HG03432 (cell line): ENCODE data around the gene SPOCK1.

Experiments used
- ATAC-seq: cut with Tn5 transposase; IDR thresholded peaks from one replicate; pipeline ENCODE4 v1.9.1; 2021; ENCODE audit warnings: mild to moderate bottlenecking, moderate library complexity; ENCODE audit not compliant: unreplicated experiment

SPOCK1 gene

DNA sequence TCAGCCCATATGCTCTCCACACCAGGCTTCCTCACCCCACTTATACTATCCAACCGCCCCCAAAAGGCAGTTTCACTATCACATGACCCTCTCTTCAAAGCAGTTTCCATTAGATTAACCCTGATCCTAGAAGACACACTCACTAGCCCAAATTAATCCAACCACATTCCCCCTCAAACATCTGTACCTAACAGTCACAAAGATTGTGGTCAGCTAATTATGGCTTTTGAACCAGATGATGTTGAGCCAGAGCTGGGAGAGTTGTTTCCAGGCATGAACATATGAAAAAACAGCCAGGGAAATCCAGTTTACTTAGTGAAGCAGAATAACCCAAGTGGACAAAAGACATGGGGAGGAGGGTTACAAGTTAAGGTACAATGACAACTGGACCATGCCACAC lies 131.2 kb downstream of the SPOCK1 start:
- ATAC-seq, result no peak

DNA sequence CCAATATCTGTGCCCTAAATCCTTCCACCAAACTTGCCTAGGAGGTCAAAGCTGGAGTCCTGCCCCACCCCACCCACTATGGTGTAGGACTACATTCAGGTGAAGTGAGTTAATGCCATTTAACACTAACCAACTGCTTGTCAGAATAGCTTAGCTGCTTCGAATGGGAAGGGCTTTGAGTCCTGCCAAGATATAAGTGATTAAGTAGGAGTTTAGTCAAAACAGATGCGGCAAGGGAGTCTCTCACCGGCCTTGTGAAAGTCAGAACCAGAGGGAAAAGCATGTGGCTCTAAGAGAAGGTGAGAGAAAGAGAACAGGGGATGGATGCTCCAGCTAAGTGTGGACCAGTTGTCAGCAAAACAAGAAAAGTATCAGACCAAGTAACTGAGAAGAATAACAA lies 132.6 kb downstream of the SPOCK1 start:
- no peak for ATAC-seq

DNA sequence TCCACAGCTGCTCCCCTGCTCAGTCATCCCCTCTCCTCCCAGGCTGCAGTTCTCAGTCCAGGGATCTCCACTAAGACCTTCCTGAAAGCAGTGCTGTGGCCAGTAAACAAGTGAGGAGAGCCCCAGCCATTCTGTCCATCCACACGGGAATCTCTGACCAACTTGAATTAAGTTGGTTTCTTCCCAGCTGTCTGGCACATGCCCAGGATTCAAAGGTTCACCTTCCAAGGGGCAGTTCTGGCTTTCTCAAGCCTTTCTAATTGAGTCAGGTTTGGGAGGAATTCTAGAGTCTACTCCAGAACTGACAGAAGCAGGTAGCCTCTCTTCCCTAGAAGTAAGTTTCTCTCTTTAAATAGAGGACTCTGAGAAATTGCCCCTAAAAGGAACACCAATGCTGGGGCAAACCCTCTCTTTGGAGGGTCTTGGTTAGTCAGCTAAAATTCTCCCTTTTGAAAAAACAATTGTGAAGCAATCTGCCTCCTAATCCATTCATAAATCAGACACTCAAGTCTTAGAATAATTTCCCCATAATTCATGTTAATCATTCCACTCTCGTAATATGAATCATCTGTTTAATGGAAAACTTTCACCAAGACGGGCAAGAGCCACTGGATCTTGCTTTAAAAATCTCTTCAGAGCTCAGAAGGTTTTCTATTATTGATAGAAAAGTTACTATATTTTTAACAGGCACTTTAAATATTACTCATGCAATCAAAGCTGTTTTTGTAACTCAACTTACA lies 133.8 kb downstream of the SPOCK1 start:
- ATAC-seq, result no peak

DNA sequence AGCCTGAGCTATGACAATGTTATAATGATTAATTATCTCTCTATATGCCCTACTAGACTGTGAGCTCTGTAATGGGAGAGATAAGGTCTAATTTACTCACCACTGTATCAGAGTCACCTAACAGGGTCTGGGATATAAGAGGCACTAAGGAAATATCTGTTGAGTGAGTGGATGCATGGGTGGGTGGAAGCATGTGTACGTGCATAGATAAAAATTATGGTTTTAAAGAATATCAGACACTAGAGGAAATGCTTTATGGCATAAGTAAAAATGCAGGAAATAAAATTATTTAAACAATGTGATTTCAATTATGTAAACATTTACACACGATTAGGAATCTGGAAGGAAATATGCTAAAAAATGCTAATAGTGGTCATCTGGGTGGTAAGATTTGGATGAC lies 137.8 kb downstream of the SPOCK1 start:
- no peak for ATAC-seq

DNA sequence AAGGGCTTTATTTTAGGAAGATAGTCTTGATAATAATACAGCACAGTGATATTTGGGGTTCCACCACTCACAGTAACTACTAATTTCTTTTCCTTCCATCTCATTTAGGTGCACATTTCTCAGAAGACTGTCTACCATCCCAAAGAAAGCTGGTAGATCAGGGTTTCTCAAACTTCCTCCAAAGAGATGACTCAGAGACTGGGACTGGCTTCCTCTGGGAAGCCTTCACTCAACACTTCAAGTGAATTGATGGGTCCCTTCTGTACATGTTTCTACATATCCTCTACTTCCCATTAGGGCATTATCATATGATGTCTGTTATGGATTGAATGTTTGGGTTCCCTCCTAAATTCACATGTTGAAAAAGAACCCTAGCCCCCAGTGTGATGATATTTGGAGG lies 138.5 kb downstream of the SPOCK1 start:
- no peak for ATAC-seq

DNA sequence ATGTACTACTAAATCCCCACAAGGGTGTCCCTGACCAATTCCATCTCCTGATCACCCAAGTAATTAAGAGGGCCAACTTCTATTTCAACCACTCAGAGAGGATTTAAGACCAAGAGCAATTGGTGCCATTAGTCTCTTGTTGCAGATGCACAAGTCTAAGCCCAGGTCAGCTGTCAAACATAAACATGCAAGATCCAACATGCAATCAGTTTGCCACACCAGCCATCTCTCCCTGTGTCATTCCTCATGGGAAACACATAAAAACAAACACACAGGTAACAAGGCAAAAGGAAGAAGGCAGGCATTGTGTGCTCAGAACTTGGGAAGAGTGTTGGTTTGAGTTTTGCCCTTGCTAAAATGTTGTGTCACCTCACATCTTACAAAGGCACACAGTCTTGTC lies 139.2 kb downstream of the SPOCK1 start:
- ATAC-seq, result no peak

DNA sequence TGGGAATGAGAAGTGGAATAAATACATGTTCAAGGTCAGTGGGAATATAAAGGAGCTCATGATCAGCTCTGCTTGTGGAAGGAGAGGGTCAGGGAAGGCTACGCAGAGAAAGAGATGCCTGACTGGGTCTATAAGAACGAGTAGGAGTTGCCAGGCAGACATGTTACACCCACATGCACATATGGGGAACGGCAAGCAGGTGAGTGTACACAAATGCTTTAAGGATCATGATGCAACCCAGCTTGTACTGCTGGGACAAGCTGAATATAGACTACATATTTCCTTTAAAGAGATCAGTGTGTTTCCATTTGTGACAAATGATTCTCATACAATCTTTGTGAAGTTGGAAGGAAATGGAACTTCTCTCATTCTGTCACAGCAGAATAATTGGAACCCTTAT lies 141.7 kb downstream of the SPOCK1 start:
- ATAC-seq, result no peak

DNA sequence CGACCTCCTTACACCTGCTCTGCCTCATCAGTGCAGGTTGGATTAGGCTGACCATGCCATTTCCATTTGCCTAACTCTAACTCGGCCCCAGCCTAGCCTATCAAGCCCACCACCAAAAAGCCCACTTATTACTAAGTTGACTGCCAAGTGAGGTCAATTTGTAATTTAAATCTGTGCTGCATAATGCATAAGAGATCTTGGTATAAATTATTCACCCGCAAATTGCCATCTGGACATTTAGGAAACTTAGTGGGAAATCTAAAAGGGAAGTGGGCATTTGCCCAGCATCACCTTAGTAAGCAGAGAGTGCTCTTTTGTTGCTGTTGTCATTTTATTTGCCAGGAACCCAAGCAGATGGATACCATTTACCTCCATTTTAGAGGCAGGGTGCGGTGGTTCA lies 143.0 kb downstream of the SPOCK1 start:
- ATAC-seq, result no peak

DNA sequence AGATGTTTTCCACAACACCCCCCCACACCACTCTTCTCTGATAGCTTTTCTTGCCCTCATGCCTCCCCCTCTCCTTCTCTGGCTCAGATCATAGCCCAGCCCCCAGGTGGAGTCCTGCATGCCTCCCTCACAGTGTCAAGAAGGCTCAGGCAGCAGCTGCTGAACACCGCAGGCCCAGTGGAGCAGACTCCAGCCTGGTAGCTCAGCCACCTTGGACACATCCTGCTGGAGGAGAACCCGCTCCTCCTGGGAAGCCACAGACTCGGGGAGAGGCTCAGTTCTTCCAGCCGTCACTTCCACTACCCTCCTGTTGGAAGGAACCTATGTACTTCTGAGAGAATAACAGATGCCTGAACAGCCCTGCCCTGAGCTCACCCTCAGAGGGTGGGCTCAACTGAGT lies 143.4 kb downstream of the SPOCK1 start:
- ATAC-seq, result no peak

DNA sequence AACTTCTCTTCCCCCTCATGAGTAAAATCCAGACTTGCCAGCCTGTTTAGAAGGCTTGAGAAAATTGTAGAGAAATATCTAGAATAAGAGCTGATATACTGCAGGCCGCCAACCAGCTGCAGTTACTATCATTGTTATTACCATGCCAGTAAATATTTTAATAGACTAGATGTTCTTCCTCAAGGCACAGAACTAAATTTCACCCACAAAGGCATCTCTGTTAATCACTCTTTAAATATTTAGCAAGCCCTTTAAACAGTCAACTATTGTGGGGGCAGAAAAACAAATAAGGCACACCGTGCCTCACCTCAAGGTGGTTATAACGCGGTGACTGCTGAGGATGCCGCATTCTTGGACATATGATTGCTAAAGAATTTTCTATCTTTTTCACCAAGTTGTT lies 147.0 kb downstream of the SPOCK1 start:
- no peak for ATAC-seq

DNA sequence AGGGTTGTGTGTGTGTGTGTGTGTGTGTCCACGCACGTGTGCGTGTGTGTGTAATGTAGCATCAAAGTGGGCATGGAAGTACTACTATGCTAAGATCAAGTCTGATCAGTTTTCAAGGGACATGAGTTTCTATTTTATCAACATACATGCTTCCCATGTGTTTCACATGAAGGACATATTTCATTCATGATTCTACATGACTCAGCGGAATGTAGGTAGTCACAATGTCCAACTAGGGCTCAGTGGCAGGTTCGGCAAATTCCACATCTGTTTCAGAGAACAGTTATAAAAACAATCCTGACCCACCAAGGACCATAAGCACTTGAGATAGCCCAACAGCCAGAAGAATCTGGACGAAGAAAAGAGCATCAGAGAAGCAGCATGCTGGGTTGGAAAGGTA lies 148.3 kb downstream of the SPOCK1 start:
- no peak for ATAC-seq

DNA sequence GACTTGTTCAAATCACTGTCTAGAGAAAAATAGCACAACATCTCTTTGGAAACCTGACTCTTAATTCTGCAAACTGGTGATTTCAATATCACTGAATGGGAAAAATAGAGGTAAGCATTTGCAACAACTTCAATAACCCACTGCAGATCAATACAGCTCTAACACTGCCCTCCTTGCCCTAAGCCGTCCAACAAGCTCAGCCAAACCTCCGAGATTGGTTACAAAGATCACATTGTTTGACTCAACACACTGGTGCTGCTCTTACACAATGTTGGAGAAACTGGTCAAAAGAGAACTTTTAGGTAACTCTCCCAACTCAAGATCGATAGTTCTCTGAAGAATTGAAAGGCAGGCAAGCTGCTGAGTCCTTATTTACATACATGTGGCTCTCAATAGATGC lies 150.4 kb downstream of the SPOCK1 start:
- ATAC-seq, result no peak

DNA sequence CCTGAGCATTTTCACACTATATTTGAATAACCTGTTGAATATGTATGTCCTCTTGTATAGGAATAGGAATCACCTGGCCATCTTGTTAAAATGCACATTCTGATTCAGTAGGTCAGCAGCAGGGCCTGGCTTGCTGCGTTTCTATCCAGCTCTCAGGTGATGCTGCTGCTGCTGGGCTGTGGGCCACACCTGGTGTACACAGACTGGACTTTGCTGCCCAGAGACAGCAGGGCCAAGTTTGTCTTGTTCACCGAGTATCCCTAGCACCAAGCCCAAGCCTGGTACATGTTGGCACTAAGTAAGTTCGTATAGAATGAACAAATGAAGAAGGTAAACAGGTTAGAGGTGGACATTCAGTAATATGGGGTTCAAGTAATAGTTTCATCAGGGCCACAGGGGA lies 151.3 kb downstream of the SPOCK1 start:
- ATAC-seq, result no peak

DNA sequence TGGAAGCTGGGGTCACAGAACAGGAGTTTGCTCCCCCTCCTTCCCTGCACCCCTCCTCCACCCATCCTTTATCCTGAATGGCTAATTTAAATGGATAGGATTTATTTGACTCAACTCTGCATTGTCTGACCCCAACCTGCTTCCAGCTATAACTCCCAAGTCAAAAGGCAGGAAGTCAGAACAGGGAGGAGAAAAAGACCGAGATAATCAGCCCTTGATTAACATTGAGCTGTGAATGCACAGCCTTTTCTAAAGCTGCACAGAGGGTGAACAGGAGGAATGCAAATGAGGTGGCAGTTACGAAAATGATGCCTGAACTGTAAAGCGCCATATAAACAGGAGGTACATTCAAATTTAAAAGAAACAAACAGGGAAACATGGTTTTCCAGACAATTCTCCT lies 152.8 kb downstream of the SPOCK1 start:
- no peak for ATAC-seq

DNA sequence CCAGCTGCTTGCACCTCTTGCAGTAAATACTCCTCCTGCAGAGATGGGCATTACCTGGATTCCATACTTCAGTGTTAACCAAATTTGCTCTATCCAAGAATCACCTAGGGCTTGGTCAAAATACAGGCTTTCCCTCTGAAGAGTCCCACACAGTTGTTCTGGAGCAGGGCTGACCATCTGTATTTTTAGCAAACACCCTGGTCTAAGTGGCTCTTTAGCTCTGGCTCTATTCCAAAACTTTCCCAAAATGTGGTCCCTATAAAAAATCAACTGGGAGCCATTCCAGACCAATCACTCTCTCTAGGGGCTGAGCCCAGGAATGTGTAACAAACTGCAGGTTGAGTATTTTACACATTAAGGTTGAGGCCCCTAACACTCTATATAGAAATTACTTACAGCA lies 153.7 kb downstream of the SPOCK1 start:
- ATAC-seq, result no peak

DNA sequence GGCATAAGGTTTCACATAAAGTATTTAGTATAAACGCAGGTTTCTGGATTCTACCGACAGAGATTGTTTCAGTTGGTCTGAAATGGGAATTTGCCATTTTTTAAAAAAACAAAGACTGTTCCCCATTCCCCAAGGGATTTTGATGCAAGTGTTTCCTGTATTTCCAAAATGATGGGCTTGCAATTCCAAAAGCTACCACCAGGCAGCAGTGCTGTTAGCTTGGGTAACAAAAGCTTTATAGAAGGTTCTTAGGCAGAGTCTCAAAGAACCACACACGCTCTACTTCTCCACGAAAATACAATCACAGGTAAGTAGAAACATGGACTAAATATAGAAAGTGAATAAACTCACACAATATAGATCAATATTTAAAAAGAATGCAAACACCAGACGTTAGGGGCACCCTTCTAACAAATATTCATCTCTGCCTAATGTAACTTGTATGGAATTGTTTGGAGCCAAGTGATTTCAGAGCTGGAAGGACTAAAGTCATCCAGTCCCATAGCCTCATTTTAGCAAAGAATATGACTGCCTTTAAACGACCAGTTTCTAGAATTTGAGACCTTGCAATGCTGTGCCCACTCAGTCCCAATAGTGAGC lies 154.3 kb downstream of the SPOCK1 start:
- no peak for ATAC-seq

DNA sequence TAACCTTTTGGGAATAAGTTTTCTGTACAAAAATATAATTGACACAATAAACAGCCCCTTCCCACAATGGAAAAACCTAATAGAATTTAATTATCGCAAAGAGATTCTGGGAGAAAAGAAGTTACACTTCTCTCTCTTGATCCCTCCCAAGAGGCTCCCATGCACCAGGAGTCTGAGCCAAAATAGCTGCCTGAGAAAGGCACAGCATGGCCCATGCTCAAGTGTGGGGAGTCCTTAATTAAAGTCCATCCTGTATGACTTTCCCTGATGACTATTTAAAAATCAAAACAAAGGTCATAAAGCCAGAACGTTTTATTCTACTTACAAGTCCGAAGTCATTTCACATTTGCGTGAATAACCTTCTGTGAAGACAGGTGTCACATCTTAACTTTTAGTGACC lies 155.1 kb downstream of the SPOCK1 start:
- ATAC-seq, result no peak

DNA sequence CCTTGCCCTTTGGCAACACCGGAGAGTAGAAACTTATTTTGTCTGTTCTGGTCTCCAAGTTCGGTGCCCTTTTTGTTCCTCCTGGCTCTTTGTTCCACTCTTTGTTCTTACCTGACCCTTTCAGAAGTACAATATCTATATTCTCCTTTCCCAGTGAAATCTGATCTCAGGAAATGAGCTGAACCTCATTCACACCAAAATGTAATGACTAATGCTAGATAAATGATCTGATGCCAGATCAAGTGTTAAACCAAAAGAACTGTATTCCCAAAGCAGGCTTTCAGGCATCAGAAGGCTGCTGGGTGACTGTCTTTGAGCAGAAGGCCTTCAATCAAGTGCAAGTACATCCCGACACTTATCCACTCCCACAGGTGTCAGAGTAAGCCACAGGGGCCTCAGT lies 156.4 kb downstream of the SPOCK1 start:
- ATAC-seq, result no peak

DNA sequence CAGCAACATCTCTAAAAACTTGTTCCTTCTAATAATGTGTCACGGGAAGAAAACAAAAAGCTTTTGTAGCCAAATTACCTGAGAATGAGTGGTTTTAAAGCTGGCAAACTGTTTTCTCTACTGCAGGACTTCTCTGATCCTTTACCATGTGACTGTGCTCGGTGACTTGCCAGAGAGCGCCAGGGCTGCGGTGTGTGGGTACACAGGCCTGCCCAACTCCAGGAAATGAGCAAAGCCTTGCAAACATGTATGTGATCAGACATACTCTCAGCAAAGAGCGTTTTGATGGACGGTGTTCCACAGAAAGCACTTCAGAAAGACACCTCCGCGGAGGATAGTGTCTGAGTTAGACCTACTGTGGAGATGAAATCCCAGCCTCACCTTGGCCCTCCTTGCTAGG lies 157.3 kb downstream of the SPOCK1 start:
- no peak for ATAC-seq

DNA sequence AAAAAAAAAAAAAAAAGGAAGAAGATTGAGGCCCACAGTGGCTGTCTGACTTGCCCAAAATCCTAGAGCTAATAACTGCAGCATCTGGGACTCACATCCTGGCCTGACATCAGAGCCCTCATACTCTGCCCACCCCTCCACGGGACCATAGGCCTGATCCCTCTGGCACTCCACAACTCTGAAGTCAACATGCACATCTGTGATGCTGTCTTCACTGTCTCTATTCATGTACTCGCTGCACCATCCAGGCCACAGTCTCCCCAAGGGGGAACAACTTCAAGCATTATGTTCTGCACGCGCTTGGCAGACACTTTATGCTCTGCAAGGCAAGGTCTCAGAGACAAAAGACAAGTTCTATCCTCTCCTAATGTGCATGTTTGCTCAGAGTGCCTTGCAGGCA lies 158.2 kb downstream of the SPOCK1 start:
- ATAC-seq, result no peak

DNA sequence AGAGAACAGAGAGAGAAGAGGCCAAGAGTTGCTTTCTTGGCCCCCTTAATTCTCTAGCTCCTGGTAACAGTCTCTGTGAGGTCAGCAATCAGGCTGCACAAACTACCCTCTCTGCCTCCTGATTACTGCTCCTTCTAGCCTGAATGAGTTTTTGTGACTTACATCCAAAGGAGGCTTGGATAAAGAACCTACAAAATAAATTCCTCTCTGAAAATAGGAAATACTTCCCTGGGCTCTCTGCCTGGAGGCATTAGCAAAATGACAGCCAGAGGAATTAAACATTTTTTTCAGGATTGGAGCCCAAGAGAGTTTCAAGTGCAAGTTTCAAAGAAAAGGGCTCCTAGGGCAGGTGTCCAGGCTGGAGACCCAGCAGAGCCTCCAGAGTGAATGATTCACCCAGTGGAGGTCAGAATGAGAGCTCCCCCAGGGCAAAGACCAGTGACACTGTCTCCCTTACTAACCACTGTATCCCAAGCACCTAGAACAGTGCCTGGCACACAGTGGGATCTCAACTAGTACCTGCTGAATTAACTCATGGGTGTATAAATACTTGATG lies 162.5 kb downstream of the SPOCK1 start:
- no peak for ATAC-seq

DNA sequence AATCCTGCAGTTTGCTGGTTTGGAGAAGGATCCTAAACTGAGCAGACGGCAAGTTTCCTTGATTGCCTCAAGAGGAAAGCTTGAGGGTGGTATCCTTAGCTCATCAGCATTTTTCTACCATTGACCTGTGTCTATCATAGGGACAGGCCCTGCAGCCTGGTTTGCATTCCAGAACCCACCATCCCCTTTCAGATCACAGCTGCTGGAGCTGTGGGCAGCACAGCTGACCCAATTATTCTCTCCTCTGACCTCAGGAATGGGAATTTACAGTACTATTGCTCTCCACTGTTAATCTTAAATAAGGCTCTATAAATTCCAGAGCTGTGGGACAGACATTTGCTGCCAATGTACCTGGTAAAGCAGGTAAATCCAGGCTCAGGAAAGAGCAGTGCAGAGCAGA lies 163.0 kb downstream of the SPOCK1 start:
- no peak for ATAC-seq

DNA sequence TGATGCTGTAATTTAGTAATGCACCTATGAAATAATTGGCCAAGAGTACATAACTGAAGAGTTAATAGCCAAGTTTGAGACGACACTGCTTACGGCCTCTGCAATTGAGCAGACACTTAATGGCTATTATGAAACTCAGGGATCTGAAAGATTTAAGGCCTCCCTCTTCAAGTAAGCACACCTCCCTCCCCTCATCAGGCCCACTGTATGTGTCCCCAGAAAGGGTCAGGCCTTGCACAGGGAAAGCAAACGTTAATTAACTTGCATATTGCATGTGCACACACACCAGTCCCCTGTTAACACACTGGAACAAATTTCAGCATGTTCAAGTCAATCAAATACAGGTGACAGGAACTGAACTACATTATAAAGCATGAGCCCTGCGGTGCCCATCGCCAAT lies 163.6 kb downstream of the SPOCK1 start:
- no peak for ATAC-seq
